GM12892 (cell line): ENCODE data around the gene CLMN.

Experiments used
- POLR2A ChIP-seq: IDR thresholded peaks from 2 replicates; pipeline ENCODE4 v1.6.1; 2011; ENCODE audit warnings: low read depth, low read length, control low read depth
- POLR2AphosphoS5 ChIP-seq: IDR thresholded peaks from 2 replicates; pipeline ENCODE4 v1.6.1; 2011; ENCODE audit warnings: low read depth, low read length, control low read depth

DNA sequence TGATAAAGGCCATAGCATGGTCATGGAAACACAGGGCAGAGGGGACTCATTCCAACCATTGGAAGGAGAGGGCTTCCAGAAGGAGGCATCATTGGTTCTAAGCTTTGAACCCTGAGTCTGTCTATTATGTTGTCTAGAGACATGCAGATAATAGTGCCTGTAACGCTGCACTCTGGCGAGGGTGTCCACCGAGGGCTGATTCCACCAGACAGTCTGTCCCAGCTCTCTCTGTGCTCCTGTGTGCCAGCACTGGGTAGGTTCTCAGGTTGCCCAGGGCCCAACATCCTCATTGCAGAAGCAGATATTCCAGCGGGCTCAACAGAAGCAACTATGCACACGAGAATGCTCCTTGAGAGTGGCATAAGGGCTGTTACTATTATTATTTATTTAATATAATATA, 18.7 kb upstream of the CLMN start:
- TF ChIP-seq POLR2A (no peak), POLR2AphosphoS5 (no peak)
